HG02642 (cell line): ENCODE data around the gene CTNNA2.

Experiments
- ATAC-seq: cut with Tn5 transposase; IDR thresholded peaks from one replicate; pipeline ENCODE4 v1.9.1; 2021; ENCODE audit warnings: mild to moderate bottlenecking; ENCODE audit not compliant: unreplicated experiment, poor library complexity

CTNNA2 gene

DNA sequence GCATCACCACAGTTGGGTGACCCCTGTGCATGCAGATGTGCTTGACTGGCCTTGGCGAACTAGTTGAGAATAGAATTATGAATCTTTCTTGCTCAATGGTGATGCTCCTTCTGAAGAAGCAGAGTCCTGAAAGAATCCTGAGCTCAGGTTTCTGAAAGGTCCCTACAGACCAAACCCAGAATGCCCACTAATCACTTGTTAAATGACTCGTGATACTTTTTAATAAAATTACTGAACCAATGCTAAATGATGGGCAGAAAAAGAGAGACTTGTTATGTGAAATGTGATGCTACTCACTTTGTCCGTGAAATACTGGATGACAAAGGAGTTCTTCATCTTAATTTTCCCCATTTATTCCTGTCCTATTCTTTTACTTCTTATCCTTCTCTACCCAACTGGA, 1055.2 kb downstream of the CTNNA2 start:
- no peak for ATAC-seq

DNA sequence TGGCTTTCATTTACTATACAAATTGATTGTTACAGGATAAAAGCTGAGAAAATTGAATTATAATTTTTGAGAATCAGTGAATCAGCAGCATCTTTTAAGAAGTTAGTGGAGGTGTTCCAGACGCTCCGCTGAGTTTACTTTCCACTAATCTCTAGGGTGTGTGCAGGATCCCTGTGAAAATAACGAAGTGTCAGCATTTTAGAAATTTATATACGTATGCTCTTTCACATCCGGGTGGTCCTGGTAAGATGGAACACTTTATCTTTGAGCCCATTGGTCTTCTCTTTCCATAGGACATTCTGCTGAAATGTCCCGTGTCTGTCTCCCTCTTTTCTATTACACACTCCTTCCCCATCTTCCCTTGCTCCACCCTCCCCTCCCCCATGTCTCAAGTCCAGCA, 1060.3 kb downstream of the CTNNA2 start:
- no peak for ATAC-seq

DNA sequence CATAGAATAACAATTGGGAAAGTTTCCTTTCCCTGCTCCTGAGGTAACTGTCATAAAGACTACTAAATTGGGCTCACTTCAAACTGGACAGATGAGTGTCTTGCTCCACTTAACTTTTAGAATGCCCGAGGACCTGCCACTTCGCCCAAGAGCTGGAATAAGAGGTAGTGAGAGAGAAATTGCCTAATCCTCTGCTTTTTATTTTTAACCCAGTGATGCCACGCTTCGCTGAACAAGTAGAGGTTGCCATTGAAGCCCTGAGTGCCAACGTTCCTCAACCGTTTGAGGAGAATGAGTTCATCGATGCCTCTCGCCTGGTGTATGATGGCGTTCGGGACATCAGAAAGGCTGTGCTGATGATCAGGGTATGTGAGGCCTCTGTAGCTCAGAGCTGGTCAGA, 1061.1 kb downstream of the CTNNA2 start:
- no peak for ATAC-seq

DNA sequence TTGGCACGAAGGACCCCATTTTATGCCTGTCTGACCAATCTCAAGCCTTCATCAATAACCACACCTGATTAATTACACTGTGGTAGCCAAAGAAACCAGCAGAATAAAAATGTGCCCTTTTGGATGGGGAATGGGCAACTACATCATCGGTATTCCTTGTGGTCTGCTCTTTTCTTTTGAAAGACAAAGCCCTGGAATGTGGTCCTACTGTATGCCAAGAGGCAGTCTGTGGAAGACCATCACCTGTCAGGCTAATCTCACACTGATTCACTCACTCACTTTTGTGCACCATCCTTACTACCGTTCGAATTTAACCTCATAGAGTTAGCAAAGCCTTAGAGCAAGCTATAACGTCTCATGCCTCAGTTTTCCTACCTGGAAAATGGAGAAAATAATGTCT, 1066.9 kb downstream of the CTNNA2 start:
- no peak for ATAC-seq

DNA sequence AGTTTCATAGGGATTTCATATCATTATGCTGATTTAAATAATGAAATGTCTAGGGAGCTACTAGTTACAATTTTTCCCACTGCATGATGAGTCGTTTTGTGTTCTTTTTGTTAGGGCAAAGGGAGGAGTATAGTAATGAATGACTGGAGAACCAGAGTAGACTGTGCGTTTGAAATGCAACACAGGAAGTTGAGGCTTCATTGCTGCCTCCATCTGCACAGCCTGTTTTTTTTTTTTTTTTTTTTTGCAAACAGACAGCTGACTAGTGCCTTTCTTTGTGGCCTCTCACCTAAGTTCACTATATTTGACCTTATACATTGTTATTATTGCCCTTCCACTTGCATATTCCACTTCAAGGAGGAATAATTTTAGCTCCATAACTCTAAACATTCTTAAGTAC, 1078.4 kb downstream of the CTNNA2 start:
- ATAC-seq = no peak

DNA sequence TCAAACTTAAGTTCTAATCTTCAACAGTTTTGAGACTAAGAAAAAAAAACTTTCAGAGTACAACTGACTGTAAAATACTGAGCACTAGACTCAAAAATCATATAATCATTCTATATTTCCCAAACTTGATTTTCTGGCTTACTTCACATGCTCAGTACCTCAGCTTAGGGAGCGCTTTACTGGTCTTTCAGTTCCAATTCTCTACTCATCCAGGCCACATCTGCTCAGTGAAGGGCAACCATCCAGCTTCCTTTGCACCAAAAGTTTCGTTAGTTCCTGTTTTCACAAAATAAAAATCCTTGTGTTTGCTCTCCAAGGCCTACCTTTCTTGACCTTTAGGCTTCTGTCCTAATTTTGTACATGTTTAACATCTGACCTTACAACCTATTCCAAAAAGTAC, 1079.3 kb downstream of the CTNNA2 start:
- ATAC-seq = no peak

DNA sequence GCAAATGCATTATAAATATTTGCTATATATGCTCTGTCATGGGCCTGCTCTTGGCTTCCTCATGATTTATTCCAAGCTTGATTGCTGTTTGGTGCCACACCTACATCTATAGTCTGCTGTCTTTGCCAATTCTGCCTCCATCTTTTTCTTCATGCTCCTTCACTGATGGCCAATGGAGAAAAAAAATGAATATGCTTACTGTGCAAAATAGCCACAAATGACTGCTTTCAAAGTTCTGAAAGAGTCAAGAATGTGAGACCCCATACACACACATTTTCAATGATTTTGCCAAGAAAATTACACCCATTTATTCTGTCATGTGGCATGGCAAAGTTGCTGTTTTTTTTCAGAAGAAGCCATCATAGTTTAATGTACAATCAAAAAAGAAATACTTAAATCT, 1097.3 kb downstream of the CTNNA2 start:
- no peak for ATAC-seq

DNA sequence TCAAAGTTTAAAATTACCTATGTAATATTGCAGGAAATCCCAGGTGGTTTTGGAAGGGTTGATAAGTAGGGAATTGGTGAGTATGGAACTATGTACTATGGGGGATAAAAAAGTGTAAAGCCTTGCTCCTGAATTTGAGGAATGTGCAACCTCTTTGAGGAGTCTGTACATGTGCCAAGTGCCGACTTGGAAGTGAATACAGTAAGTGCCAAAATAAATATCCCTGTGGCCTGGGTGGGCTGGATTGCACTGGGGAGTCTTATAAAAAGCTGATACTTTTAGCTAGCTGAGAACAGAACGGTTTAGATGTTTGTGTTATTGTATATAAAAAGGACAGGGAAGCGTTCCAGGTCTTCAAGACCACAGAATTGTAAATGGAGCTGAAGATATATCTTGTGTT, 1108.8 kb downstream of the CTNNA2 start:
- ATAC-seq = no peak

DNA sequence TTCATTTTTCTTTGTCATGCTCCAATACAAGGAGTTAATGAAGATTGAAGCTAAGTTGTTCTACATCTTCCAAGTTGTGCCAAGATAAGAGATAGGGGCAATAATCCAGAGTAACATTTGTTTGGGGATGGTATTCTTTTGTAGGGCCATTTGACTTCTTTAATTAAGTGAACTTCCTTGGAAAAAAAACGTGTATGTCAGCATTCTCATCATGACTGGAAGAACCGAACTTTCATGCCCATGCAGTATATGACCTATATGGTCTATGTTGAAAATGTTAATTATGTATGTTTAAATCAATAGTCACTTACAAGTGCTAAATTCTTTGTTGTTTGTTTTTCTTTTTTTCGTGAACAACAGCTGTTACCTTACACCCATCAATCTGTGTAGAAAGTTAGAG, 1111.2 kb downstream of the CTNNA2 start:
- no peak for ATAC-seq

DNA sequence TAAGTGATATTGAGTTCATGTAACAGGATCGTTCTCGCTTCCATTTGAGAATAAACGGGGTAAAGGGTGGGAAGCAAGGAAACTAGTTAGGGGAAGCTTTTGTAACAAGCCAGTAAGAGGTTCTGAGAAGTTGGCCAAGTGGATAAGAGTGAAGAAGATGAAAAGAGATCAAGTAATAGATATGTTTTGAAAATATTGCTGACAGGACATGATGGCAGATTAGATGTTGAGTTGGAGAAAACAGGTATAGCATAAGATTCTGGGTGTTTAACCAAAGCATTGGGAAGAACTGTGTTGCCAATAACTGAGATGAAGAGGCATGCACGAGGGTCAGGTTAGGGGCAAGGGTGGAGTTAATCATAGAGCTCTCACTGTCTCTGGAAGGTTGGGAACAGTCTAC, 1121.7 kb downstream of the CTNNA2 start:
- ATAC-seq = no peak

DNA sequence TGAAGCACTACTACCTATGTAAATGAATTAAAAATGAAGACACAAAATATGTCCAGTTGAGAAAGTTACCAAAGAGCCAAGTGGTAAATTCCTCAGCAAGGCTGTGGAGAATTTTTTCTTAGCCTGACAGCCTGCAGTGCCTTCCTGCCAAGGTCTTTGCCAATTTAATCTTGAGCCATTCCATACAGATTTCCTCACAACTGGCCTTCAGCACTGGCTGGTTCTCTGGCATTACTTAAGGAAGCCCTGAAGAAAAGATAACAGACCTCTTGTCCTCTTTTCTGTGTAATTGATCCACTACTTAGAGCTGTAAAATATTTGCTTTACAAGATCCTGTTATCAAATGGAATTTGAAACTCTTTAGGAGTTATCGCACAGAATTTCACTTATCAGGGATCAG, 1125.9 kb downstream of the CTNNA2 start:
- no peak for ATAC-seq

DNA sequence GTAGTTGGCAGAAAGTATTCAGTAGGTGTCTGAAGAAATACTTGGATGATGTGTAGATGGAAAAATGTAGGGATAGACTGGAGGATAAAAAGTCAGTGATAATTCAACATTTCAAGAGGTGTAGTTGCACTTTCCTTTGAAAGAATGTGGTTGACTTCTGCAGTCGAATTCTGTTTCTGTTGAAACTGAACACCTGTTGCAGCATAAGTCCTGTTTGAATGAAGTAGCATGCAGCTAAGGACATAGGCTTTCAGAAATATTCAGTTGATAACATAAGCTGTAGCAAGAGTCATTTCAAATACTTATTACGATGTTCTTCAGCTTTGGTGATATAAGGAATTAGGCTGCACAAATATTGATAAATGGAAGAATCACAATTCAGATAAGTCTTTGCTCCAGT, 1129.6 kb downstream of the CTNNA2 start:
- no peak for ATAC-seq

DNA sequence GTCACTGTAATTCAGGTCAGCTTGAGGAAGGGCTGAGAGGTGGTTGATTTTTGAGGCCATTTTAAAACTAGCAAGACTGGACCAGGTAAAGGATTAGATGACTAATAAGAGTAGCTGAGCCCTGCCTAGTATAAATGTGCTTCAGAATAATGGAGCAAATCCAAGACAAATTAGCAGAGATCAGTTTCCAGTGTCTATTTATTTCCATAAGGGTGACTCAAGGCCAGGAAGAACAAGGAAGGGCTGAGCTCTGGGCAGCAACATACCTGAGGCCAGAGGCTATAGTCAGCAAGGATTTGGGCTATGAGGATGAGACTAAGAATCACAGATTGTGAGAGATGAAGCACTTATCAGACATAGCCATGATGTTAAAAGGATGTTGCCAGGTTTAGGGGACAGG, 1130.7 kb downstream of the CTNNA2 start:
- no peak for ATAC-seq

DNA sequence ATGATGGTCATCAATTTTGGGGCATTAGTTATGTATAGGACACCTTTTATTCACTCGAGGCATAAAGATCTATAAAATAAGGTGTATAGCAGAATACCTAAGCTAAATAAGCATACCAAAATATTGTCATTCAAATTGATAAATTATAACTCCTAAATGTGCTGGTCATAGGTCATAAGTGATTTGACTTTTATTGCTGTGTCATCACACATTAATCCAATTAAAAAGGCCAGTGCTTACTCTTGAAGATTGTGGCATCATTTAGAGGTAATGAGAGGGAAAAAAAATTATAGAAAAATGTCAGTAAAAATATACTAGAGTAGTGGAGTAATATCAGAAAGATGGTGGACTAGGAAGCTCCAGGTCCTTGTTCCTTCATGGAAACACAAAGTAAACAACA, 1138.6 kb downstream of the CTNNA2 start:
- ATAC-seq = no peak

DNA sequence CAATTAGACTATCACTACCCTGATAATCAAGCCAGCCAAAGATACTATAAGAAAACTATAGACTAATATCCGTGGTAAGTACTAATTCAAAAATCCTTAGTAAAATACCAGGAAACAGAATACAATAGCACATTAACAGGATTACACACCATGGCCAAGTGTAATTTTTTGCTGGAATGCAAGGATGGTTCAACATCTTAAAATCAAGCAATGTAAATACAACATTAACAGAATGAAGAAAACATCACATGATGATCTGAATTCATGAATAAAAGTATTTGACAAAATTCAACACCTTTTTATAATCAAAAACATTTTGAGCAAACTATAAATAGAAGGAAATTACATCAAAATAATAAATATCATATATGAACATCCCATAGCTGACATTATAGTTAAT, 1142.4 kb downstream of the CTNNA2 start:
- no peak for ATAC-seq

DNA sequence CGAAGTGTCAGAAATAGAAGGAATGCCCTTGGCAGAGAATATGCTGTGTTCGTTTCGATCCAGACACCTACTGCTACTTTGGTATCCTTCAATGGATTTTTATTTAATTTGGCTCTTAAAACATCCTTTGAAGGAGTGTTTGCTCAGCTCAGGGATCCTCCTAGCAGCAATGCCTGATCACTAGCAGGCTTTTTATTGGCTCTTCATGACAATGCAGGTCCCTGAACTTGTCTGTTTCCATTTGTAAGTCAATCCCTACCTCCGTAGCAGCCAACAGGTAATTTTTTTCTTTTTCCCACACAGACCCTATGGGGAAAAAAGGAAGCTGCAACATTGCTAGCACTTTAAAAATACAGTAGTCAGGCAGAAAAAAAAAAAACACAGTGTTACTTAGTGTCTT, 1157.9 kb downstream of the CTNNA2 start:
- ATAC-seq = no peak

DNA sequence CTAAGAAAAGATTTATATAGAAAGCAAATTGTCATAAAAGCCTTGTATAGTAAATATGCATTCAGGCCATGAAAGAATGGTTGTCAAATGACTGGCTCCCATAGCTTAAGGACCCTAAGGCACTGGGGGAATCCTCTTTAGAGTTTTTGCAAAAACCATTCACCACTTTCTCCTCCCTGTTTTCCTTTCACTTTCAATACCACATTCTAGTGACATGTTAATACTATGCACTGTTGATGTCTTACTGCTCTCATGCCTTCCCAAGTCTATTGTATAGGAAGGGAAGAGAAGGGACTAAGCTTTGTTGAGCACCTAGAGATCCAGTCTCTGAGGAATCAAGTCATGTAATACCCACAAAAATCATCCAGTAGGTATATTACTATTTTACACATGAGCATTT, 1174.7 kb downstream of the CTNNA2 start:
- ATAC-seq = no peak

DNA sequence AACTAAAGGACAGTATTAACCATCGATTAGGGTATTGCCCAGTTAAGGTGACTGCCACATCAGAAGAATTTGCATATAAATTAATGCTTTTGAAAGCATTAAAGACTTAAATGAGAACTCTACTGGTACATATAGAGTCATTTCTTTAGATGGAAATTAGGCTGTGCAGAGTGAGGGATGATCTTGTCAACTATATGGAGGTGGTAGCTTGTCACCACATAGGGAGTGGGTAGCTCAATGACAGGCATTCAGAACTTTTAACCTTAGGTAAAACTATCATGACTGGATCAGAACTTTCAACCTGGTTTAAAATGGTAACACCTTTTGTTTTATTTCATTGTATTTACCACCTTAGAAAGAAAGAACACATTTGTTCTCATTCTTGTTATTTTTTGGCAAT, 1176.3 kb downstream of the CTNNA2 start:
- no peak for ATAC-seq
